Embryonic facial prominence (tissue), 1 donor: ENCODE results near the gene POLR3E.
"Not testable (repeated sequence)": the region's sequence is repeated elsewhere in the genome, so short reads cannot be mapped to it uniquely, and the experiment has no call there.

Source experiments
- DNase-seq: peaks from one replicate; pipeline ENCODE4 v3.0.0-alpha.2; 2016; ENCODE audit errors: extremely low spot score

The POLR3E gene

GRCh38 chr16:22293137-22294106 is 3.8 kb upstream of the POLR3E start:
- DNase-seq: no peak

GRCh38 chr16:22296225-22297113 is 740 bp upstream of the POLR3E start:
- DNase-seq: no peak

GRCh38 chr16:22297871-22298733 is 893 bp downstream of the POLR3E start:
- DNase-seq: peak; percentile 62

GRCh38 chr16:22299036-22299435 is 1.8 kb downstream of the POLR3E start:
- DNase-seq: no peak

- DNase-seq: no peak
Observed at GRCh38 chr16:22300427-22301071, 3.3 kb downstream of the POLR3E start.

GRCh38 chr16:22301423-22301822 is 4.2 kb downstream of the POLR3E start:
- DNase-seq: not testable (repeated sequence)

GRCh38 chr16:22302776-22303363 is 5.7 kb downstream of the POLR3E start:
- no peak for DNase-seq

GRCh38 chr16:22304411-22304810 is 7.2 kb downstream of the POLR3E start:
- no peak for DNase-seq

GRCh38 chr16:22306788-22307187 is 9.6 kb downstream of the POLR3E start:
- DNase-seq: no peak

GRCh38 chr16:22307838-22308237 is 10.6 kb downstream of the POLR3E start:
- no peak for DNase-seq

GRCh38 chr16:22308824-22309520 is 11.8 kb downstream of the POLR3E start:
- no peak for DNase-seq

- no peak for DNase-seq
Observed at GRCh38 chr16:22311520-22311919, 14.3 kb downstream of the POLR3E start.

GRCh38 chr16:22312897-22313781 is 15.9 kb downstream of the POLR3E start:
- no peak for DNase-seq

- no peak for DNase-seq
Observed at GRCh38 chr16:22313876-22314470, 16.8 kb downstream of the POLR3E start.

- DNase-seq: no peak
Observed at GRCh38 chr16:22314661-22315626, 17.7 kb downstream of the POLR3E start.

GRCh38 chr16:22315979-22316378 is 18.8 kb downstream of the POLR3E start:
- DNase-seq: no peak

GRCh38 chr16:22316411-22316811 is 19.2 kb downstream of the POLR3E start:
- DNase-seq: no peak
